GM19351 (cell line): ENCODE results near the gene RAI14.

Experiments
- ATAC-seq: cut with Tn5 transposase; IDR thresholded peaks from one replicate; pipeline ENCODE4 v1.9.1; 2021; ENCODE audit warnings: mild to moderate bottlenecking, moderate library complexity; ENCODE audit not compliant: unreplicated experiment

The RAI14 gene

DNA sequence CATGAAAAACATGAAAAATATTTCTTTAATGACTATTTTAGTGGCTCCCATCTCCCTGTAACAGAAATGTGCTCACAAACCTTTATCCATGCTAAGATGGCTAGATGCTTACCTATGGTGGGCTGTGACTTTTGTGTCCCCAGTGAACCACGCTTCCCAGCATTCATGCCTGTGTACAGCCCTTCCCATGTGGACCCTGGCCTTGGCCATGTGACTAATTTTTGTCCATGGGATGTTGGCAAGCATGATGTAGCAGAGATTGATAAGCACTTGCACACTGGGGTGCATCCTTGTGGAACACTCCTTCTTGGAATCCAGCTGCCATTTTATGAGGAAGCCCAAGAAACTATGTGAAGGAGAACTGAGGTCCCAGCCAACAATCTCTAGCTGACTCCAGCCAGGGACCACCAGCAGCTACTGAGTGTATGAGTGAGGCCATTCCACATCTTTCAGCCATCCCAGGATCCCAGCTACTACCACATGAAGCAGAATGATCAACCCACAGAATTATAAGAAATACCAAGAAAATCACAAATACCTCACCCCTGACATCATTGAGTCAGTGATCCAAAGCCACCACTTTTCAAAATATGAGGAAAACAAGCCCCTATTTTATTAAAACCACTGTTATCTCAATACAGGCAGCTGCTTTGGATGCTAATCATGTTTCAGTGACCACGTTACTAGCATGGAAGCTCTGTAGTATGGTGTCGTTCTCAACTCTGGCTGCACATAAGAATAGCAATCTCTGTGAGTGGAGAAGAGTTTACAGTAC is 16.1 kb upstream of the RAI14 start:
- ATAC-seq: no peak

DNA sequence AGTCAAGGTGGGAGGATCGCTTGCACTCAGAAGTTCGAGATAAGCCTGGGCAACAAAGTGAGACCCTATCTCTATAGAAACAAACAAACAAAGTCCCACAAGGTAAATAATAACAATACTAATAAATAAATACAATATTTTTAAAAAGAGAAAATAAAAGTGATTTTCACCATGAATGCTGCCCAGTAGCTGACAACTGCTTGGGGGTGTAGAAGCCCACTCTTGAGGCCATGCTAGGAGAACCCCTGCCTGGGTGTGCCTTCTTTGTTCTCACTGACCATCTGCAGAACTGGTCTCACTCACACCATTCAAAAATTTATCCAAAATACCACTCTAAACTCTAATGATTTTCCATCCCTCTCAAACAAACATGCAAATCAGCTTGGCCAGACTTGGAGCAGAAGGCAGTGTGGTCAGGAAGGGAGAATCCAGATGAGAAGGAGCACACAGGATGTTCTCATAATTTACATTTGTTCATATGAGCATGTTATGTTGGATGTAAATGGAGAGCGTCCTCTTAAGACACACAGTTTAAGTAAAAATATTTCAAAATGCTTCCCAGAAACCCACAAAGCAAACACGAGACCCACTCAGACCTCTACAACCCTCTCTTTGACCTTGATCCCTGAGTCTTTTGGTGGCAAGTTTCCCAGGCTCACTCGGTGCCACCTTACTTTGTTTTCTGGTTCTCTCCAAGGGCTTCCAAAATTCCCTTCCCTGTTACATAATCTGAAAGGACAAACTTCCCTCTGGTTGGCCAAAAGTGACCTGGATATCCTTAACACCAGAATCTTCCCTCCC is 7.9 kb upstream of the RAI14 start:
- no peak for ATAC-seq

DNA sequence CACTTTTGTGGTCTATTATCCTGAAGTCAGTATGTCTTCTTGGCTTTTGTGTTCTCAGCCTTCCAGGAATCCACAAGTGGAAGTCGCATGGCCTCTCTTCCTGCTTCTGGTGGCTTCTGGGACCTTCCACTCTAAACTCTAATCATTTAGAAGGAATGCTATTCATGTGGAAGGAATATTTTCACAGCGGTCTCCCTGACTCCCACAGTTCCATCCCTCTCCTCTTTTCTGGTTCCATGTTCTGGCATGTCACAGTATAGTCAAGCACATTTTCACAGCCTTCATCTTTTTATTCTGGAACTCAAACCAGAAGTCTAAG is 7.3 kb upstream of the RAI14 start:
- no peak for ATAC-seq

DNA sequence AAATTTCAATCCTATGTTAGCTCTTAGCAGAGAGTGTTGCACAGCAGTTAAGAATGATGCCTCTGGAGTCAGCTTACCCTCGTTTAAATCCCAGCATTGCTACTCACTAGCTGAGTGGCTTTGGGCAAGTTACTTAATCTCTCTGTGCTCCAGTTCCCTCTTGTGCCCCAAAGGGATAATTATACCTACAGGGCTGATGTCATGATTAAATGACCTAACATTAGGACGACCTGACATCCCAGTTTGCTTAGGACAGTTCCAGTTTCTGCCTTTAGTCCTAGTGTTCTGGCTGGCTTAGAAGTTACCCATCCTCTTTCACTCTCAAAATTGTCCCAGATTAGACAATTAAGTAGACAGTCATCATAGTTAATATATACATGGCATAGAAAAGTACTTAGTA is 4.3 kb upstream of the RAI14 start:
- ATAC-seq: no peak

DNA sequence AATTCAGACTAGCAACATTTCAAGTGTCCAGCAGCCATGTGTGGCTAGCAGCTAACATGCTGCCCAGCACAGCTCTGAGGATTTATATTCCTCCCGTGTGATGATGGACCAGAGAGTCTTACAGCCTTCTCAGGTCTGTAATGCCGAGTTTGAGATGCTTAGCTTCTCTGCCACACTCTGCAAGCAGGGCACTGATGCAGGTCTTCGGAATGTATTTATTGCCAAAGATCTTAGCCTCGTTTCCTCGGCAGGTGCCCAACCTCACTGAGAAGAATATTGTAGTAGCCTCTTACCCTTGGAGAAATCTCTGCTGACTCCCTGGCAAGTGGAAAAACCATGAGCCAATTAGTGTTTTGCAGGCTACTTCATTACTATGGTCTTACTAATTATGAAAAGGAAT is 3.7 kb upstream of the RAI14 start:
- ATAC-seq: no peak

DNA sequence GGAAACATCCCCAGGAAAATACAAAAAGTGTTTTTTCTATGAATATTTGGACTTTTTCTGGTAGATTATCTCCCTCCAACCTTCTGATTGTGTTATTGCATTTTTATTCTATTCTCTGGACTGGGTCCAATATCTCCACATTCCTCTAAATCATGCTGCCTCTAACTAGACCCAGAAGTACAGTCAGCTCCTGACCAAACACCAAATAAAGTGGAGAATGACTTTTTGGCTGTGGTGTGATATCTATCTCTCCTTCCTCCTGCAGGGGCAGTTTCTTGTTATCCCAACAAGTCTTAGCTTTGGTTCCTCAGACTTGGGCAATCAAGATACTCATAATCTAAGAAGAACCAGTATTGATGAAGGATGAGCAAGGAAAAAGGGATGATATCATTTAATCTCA is 3.2 kb upstream of the RAI14 start:
- no peak for ATAC-seq

DNA sequence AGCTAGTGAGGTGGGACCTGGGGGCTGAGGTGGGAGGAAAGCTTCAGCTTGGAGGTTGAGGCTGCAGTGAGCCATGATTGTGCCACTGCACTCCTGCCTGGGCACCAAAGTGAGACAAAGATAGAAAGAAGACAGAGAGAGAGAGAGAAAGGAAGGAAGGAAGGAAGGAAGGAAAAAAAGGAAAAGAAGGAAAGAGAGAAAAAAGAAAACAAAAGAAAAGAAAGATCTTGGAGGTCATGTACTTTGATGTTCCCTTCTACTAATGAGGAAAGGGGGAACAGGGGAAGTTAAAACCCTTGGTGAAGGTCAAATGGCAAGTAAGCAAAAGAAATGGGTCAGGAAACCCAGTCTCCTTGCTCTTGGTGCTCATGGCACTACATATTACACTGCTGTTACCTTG is 2.4 kb upstream of the RAI14 start:
- no peak for ATAC-seq

DNA sequence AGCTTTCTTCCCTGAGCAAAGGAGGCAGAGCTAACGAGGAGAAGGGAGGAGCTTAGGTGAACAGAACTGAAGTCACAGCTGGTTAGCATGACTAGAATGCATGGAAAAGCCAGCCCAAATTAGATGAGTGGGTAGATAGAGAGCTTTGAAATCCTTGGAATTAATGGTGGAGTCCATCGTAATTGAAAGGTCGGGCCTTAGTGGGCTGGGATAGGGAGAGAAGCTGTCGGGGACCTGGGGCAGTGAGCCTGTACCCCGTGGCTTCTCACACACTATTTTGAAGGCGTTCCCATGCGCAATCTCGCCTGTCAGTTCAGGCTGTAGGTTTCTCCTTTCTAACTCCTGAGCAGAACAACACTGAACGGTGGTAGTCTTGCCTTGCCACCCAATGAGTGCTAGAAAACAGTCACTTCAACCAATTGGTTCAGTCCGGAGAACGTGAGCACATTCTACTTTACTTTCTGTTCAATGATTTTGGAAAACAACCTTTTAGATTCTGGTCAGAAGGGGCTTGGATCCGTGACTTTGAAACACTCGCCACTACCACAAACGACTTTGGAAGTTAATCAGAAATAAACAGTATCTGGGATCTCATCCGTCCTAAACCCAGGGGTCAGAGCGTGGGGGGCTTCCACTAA is 655 bp upstream of the RAI14 start:
- ATAC-seq: peak; percentile 51

DNA sequence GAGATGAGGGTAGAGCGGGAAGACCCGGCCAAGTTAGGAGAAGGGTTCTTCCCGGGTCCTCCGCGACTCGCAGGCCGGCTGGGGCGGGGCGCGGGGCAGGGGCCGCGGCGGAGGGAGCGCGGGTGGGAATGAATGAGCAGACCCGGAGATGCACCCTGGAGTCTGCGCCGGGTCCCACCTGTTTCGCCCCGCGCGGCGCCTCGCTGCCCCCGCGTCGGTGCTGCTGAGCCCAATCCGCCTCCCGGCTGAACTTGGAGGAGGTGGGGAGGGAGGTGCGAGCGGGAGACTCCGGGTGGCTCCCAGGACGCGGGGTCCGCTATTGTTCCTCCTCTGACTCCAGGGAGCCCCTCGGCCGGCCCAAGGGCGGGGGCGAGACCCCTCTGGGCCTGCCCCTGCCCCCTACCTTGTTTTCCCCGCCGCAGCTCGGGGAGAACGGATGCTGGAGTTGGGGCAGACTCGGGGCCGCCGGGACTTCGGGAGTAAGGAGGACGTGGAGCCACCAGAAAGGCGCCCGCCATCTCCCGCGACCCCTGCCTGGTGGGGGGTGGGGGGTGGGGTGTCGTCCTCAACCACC is 659 bp downstream of the RAI14 start:
- ATAC-seq: peak; percentile 21

DNA sequence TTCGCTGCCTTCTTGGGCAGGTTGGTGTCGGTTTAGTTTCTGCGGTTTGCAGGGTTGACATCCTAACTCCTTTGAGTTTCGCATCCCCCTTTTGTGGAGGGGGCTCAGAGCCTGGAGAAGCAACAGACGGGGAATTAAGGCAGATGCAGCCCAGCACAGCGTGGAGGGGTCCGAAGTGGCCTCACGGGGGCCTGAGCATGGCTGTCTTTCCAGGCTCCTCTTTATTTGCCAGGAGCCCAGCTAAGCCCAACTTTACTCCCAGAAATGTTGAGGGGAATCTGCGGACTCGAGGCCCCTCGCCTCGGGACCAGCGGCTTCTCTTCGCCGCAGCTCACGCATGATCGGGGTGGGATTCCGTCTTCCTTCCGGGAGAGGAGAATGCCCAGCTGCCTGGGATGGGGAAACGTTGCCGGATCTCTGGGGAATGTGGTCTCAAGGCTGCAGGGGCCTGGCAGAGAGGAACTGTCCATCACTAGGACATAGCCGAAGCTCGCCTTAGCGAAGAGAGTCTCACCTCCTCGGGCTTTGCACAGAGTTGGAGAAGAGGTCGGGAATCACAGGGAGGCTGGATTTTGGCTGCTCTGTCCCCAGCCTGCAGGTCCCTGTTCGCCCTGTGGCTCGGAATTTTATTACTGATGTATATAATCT is 1.3 kb downstream of the RAI14 start:
- ATAC-seq: no peak

DNA sequence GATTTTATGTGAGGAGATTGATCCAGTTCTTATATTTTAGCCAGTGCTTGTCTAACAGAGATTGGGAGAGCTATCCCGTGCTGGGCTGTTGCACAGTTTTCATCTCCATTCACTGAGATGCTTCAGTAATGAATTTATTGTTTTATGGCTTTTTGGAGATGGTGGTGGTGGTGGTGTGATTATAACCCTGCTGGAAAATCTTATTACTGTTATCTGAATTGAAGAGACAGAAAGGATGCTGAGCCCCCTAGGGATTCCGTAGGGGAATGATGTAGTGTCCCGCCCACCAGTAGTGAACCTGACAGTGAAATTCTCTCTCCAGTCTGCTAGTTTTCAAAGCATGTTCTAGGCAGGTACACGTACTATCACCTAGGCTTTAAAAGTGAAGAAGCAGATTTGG is 1.9 kb downstream of the RAI14 start:
- ATAC-seq: no peak

DNA sequence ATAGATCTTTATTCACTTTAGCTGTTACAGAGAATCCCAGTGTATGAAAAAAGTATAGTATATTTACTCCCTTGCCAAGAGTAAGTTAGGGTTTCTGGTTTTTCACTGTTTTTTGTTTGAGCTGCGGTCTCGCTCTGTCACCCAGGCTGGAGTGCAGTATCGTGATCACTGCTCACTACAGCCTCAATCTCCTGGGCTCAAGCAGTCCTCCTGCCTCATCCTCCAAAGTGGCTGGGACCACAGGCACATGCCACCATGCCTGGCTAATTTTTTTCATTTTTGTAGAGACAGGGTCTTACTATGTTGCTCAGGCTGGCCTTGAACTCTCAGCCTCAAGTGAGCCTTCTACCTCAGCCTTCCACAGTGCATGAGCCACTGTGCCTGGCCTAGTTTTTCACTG is 3.0 kb downstream of the RAI14 start:
- no peak for ATAC-seq

DNA sequence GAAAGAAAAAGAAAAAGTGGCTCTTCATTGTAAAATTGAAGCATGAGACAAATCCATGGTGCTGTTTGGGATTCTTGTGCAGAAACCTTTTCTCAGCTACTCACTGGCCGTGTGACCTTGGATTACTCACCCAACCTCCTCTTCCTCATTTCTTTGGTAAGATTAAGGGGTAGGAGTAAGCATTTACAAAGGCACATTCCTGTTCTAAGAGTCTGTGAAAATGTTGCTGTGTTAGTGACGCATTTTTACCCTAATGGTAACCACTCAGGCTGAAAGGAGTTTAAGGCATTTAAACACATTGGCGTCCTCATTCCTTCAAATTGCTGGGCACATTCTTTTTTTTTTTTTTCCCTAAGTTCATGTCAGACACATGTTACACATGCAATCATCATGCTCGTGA is 4.3 kb downstream of the RAI14 start:
- no peak for ATAC-seq

DNA sequence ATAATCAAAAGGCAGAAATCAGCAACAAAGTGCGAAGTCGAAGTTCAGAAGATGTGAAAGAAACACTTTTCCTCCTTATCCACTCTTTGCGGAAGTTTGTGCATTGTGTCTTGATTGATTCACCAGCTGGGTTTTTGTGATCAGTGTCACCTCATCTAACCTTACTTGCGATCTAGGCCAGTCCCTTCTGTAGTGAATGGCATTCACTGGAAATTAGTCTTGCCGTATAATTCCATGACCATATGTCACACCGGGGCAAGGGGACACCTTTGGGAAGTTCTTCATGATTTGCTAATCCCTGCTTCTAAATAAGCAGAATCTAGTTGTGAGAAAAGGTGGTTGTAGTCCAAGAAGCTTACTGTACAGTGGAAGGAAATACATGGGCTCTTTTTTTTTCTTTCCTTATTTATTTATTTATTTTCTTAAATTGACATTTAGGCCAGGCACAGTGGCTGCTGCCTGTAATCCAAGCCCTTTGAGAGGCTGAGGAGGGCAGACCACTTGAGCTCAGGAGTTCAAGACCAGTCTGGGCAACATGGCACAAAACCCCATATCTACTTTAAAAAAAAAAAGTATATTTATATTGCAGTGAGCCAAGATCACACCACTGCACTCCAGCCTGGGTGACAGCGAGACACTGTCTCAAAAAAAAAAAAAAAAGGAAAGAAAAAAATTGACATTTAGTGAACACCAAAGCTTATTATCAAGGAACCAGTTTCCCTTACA is 7.8 kb downstream of the RAI14 start:
- ATAC-seq: no peak

DNA sequence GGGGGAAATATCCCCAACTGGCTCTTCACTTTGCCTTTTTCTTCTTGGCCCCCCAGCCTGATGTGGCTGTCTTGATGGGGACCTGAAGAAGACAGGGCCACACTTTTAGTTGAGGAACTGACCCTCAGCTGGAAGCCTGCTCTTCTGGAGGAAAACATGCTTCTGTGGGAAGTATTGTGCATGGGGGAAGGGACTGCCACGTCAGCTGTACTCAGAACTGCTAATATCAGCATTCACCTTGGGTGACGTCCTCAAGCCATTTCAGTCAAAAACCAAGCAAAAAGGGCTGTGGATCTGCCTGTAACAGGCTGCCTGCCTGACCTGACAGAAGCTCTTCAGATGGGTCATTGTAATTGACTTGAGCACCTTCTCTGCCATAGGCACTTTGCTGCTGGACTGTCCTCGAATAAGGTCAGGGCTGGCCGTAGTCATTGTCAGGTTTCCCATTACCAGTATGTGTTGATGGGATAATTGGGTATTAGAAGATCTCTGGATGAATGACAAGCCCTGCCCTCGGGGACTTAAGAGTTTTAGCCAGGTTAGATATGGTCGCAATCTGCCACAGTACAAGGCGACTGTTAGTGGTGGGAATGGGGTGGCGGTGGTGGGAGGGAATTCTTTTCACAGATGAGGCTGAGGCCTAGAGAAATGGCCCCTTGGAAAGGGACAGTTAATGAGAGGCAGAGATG is 10.4 kb downstream of the RAI14 start:
- no peak for ATAC-seq

DNA sequence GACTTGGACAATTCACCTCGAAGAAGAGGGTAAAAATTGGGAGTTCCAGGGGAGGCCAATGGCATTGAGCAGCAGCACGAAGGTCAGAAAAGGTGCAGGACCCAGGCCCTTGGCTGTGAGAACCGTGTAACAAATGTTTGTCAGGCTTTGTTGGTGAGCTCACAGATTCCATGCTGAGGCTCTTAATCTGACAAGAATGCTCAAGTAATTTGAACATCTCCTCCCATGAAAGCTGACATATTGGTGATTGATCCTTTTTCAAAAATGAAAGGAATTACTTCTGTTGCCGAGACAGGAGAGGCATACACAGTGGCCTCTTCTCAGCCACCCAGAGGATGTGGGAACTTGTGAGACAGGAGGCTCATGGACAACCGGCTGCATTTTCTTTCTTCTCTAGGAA is 11.6 kb downstream of the RAI14 start:
- no peak for ATAC-seq

DNA sequence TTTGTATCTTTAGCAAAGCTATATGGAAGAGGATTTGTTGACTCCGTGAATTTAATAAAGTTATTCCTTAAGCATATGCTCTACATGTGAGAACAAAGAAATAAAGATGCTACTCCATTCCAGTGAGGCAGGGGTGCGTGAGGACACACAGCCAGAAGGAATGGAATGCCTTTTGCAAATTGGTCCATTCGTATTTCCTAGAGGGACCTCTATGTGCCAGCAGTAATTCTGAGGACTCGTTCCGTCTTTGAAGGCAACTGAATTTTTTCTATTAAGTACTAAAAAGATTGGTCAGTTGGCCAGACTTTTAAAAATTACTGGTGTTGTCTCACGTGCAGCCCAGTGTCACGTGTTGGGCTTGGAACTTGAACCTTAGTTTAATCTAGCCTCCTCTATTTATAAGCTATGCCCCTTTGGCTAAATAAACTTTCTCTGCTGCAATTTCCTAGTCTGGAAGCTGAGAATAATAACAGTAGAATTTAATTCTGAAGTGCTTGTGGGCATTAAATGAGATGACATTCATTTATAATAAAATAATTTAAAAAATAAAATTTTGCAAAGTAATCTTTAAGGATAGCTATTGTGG is 13.9 kb downstream of the RAI14 start:
- ATAC-seq: no peak

DNA sequence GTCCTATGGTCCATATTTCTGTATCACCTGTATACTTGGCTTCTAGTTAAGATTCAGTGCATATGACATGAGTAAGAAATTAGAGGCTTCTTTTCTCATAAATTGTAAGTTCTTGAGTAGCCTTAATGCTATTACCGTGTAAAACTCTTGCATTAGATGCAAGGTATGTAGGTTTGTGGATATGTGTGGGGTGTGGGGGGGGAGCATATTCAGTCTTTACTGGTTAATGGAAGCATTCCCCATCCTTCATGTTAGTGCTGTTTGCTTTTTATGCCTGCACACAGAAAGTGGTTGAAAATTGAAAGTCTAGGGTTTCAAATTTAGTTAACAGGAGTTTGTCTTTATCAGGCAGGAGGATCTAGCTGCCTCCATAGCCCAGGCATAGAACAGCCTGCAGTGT is 16.1 kb downstream of the RAI14 start:
- ATAC-seq: no peak

DNA sequence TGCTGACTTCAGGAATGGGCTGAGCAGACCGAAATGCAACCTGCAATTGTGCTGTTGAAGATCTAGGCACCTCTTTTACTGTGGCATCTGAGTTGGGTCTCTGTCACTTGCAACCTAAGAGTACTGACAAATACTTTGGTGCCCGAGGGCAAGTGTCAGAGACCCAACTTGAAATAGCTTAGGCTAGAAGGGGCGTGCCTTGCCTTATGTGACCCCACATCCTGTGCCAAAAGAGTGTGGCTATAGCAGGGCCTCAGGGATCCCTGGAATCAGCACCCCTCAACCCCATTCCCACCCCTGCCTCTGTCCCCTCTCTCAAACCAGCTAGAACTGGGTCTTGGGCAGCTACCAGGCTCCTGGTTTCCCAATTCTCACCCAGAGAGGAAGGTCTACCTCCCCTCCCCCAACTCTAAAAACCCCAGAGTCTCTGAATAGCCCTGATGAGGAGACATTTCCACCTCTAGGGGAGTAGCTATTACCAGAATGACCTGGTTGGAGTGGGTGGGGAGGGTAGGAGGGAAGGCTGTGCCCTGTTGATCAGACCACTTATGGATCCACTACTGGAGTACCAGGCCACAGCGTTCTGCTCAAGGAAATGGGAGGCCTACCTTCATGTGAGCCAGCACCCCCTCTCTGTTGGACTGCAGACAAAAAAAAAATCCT is 17.5 kb downstream of the RAI14 start:
- ATAC-seq: no peak
